ENCODE measurements around the gene C16orf54.
"Not testable (repeated sequence)": the region's sequence is repeated elsewhere in the genome, so short reads cannot be mapped to it uniquely, and the experiment has no call there.

C16orf54 gene

GRCh38 chr16:29710227-29711219, 35.3 kb downstream of the C16orf54 start:
- DNase-seq = peak in 21 of 56 donors; percentile 3 to 73 (median 16)

- not testable (repeated sequence) for DNase-seq
Measured at GRCh38 chr16:29709657-29710056, 36.1 kb downstream of the C16orf54 start.

DNA sequence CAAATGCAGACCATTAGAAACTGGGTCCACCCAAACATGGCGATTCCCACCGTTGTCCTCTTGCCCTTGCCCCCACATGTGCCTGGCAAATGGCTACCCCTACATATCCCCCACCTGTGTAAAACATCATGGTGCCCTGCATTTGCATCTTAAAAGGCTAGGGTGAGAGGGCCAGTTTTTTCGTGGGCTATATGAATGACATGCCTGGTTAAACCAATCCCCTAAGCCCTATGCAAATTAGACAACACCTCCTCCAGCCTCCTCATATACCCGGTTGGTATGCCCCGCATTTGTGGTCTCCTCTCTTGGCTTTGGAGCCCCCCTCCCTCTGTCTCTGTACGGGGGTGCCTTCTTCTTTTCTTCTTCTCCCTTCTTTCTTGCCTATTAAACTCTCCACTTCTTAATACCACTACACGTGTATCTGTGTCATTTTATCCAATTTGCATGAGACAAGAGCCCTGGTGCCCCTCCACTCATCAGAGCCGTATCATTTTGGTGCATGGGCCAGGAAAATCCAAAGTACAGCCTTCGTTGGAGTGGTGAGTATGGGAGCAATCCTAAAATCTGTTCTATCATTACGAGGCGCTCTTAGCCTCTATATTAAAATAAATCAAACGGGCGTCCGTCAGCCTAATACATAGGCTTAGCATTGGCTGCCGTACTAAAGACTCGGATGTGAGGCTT, 36.7 kb downstream of the C16orf54 start:
- no peak for DNase-seq

- DNase-seq = not testable (repeated sequence)
Measured at GRCh38 chr16:29707160-29707559, 38.6 kb downstream of the C16orf54 start.

- no peak for DNase-seq
Measured at GRCh38 chr16:29705030-29705429, 40.8 kb downstream of the C16orf54 start.

GRCh38 chr16:29702269-29702668, 43.5 kb downstream of the C16orf54 start:
- DNase-seq = no peak

DNA sequence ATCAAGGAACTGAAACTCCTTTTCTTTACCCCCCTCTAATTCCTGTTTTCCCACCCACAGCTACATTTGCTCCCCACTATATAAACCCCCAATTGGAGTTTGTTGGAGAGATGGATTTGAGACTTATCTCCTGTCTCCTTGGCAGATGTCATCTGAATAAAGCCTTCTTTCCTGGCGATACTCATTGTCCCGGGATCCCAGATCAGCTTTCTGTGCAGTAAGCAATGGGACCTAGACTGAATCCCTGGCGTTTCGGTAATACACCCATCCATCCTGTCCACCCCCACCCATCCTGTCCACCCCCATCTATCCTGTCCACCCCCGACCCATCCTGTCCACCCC, 44.6 kb downstream of the C16orf54 start:
- DNase-seq = no peak

DNA sequence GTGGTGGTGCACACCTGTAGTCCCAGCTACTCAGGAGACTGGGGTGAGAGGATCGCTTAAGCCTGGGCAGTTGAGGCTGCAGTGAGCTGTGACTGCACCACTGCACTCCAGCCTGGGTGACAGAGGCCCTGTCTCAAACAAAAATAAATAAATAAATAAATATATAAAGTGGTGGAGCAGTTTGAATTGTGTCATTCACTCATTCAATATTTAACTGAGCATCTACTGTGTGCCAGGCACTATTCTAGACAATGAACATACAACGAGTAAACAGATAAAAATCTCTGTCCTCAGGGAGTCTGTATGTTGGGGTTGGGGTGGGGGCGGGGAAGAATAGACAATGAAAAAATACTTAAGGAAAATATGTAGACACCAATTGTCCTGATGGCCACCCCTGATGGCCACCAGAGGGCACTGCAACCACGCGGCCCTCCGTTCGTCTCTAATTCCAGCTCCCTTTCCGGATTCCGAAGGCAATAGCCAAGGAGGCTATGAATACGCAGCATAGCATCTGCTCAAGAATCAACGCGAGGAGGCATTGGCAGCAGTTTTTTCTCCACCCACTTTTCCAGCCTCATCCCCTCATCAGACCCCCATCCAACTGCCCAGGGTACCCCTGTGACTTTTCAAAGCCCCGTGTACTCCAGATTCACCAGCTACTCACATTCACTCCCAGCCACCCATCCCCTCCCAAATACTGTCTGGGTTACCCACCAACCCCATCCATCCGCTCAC, 45.4 kb downstream of the C16orf54 start:
- DNase-seq = peak in 29 of 56 donors; percentile 5 to 69 (median 22)

DNA sequence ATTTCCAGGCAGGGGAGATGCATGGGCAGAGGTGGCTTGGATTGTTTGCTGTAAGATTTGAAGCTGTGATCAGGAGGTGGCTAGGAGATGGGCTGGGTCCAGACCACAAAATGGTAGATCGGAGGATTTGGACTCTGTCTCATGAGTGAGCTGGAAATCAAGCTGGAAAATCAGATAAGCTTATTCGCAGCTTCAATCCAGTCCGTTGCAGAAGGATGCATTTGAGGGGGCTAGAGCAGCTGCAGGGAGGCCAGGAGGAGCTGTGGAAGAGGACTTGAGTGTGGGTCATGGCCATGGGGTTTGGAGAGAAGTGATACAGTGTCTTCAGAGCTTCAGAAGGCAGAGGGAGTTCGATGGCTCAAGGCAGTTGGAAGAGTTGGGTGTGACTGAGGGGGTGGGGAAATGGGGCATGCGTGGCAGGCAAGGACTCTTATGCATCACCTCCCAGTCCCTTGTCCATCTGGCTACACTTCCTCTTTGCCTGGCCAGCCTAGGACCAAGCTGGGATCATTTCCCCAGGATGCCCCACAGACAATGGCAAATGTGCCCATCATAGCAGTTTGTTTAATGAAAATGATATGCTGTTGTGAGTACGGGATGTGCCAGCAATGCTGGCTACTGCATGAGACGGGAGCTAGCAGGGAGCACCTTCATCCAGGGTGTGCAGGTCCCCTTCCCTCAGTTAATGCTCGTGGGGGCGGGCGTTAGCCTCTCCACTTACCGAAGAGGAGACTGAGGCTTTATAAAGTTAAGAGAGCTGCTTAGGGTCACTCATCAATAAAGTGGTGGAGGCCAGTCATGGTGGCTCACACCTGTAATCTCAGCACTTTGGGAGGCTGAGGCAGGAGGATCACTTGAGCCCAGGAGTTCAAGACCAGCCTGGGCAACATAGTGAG, 46.2 kb downstream of the C16orf54 start:
- no peak for DNase-seq

DNA sequence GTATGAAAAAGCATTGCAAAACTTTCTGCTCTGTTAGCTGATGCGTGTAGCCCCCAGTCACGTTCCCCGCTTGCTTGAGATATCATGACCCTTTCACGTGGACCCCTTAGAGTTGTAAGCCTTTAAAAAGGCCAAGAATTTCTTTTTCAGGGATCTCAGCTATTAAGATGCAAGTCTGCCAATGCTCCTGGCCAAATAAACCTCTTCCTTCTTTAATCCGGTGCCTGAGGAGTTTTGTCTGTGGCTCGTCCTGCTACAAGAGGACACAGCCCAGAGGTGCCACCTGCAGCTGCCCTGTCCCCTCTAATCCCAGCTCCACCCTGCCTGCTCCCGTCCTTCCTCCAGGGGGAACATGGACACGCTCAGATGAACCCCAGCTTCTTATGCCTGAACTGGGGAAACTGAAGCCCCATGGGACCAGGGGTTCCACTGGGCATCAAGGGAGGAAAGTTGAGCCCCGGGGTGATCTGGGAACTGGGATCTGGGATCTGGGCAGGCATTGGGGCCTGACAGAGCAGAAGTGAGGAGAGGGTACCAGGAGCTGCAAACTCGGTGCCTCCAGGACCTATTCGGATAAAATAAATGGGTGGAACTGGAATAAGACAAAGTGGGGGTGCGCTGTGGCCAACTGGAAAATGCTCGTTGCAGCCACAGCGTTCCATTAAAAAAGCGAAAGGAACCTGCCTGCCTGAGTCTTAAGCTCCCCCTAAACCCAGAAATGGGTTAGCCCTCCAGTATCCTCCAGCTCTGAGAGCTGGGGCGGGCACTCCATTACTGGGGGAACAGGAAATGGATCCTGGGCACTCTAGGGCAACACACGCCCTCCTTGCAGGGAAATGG, 47.1 kb downstream of the C16orf54 start:
- DNase-seq = no peak

- no peak for DNase-seq
Measured at GRCh38 chr16:29698042-29698441, 47.7 kb downstream of the C16orf54 start.

GRCh38 chr16:29697391-29697790, 48.4 kb downstream of the C16orf54 start:
- DNase-seq = no peak

GRCh38 chr16:29696881-29697331, 48.9 kb downstream of the C16orf54 start:
- DNase-seq = no peak

GRCh38 chr16:29695675-29696074, 50.1 kb downstream of the C16orf54 start:
- not testable (repeated sequence) for DNase-seq

DNA sequence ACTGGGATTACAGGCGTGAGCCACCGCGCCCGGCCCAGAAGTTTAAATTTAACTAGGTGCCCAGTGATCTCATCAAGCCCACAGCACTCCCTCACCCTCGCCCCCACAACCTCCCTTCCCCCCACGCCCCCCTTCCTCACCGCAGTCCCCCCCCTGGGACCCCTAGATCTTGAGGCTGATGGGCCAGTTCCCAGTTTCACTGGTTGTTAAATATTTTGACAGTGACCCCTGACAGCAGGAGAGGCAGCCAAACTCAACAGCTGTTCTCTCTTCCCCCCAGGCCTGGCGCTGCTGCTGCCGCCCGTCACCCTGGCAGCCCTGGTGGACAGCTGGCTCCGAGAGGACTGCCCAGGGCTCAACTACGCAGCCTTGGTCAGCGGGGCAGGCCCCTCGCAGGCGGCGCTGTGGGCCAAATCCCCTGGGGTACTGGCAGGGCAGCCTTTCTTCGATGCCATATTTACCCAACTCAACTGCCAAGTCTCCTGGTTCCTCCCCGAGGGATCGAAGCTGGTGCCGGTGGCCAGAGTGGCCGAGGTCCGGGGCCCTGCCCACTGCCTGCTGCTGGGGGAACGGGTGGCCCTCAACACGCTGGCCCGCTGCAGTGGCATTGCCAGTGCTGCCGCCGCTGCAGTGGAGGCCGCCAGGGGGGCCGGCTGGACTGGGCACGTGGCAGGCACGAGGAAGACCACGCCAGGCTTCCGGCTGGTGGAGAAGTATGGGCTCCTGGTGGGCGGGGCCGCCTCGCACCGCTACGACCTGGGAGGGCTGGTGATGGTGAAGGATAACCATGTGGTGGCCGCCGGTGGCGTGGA, 51.2 kb downstream of the C16orf54 start:
- DNase-seq = peak in 6 of 56 donors; percentile 14 to 44 (median 21)

- DNase-seq = not testable (repeated sequence)
Measured at GRCh38 chr16:29692606-29693005, 53.2 kb downstream of the C16orf54 start.
